NCI-H128 (cell line): ENCODE results near the gene BCAN.
A peak's percentile ranks its signal among the peaks of the same experiment; 100 is the strongest.
"Not testable (repeated sequence)": the region's sequence is repeated elsewhere in the genome, so short reads cannot be mapped to it uniquely, and the experiment has no call there.

ENCODE experiments used
- DNase-seq: peaks from one replicate; lab custom pipeline; 2025; ENCODE audit not compliant: unreplicated experiment; lab: John Stamatoyannopoulos, UW

The BCAN gene

GRCh38 chr1:156641761-156642264, at the start of gene BCAN:
TSS of gene BCAN (plus strand) at chr1:156642117. CDS start at chr1:156646055, 3,938 bp downstream.
- no peak for DNase-seq

DNA sequence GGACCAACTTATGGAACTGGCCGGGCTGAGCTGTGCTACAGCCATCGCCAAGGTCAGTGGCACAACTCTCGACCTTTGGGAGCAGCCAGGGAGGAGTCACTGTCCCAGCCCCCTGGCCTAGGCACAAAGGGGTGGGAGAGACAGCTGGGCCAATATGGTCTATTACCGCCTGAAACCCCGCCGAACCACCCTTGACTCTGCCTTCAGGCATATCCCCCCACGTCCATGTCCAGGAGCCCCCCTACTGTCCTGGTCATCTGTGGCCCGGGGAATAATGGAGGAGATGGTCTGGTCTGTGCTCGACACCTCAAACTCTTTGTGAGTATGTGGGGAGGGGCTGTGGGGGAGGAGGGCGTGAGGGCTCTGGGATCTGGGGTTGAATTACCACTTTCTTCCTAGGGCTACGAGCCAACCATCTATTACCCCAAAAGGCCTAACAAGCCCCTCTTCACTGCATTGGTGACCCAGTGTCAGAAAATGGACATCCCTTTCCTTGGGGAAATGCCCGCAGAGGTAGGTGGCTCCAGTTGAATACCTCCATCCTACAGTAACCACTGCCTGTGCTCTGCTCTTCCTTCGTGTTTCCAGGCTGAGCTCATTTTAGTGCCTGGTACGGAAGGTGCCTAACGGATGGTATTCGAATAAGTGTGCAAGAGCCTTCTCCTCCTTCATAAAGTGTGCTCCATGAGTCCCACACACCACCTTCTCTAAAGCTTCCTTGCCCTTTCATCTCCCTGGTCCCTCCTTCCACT, 49.6 kb upstream of the BCAN start:
- DNase-seq = no peak

DNA sequence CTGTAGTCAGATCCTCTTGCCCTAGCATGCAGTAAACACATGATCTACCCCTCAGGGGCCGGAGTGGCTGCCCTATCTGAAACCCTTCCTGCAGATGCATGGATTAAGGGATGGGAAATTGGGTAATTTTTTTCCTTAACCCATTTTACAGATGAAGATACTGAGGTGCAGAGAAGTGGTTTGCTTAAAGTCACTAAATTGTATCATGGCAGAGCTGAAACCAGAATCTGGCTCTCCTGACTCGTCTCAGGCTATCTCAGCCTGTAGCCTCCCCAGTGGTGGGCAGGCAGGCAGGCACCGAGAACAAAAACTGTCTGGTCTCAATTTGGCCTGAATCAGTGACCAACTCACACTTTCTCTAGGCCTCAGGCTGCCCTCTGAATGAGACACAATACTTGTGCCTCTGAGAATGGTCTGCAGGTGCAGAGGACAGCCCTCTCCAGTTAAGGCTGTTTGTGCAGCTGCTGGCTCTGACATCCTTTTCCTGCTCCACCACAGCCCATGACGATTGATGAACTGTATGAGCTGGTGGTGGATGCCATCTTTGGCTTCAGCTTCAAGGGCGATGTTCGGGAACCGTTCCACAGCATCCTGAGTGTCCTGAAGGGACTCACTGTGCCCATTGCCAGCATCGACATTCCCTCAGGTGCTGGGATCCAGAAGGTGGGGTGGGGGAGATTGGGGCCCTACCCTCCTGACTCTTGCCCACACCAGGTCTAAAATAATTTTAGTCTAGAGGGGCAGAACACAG, 48.8 kb upstream of the BCAN start:
- no peak for DNase-seq

DNA sequence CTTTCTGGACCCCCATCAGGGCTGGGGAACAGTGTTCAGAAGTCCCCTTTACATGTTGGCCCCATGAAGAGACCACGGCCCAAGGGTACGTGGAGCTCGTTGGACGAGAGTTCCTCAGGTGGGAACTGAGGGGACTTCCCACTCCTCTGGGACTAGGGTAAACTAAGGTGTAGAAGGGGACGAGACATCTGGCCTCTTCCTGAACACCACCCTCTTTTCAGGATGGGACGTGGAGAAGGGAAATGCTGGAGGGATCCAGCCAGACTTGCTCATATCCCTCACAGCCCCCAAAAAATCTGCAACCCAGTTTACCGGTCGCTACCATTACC, 48.3 kb upstream of the BCAN start:
- DNase-seq = no peak

DNA sequence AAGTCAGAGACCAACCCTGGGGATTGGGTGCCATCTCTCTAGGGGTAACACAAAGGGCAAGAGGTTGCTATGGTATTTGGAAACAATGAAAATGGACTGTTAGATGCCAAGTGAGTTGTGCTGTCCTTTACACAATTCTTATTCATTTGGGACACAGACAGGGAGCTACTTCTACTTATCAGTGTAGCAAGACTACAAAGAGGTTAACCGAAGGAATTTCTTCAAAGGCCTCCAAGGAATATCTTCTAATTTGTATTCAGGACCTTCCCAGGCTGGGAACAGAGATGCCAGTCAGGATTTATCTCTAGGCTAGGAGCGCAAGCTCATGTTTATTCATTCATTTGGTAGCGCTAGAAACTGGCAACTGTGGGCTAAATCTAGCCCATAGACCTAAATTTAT, 47.7 kb upstream of the BCAN start:
- DNase-seq = no peak

- DNase-seq = no peak
These were observed 46.9 kb upstream of the BCAN start for GRCh38 chr1:156595016-156595415.

- DNase-seq = no peak
These were observed 45.5 kb upstream of the BCAN start for GRCh38 chr1:156596426-156596825.

- DNase-seq = no peak
These were observed 43.8 kb upstream of the BCAN start for GRCh38 chr1:156598125-156598524.

GRCh38 chr1:156598731-156599432, 43.0 kb upstream of the BCAN start:
- DNase-seq = no peak

DNA sequence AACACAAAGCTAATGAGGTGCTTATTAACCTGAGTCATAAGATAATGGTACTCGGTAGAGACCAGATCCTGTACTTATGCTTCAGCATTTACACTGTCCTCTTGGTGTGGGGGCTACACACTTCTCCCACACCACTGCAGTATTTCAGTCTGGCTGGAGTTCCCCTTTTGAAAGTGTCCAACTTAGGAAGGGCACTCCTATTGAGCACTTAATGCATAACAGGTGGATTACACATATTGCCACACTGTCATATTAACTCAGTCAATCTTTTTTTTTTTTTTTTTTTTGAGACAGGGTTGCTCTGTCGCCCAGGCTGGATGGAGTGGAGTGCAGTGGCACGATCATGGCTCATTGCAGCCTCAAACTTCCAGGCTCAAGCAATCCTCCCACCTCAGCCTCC, 42.1 kb upstream of the BCAN start:
- no peak for DNase-seq

- DNase-seq = no peak
These were observed 41.2 kb upstream of the BCAN start for GRCh38 chr1:156600733-156601121.

GRCh38 chr1:156601122-156601830, 40.6 kb upstream of the BCAN start, which contains the start of gene GPATCH4:
TSS of gene GPATCH4 (minus strand) at chr1:156601479.
- peak; percentile 81 for DNase-seq

DNA sequence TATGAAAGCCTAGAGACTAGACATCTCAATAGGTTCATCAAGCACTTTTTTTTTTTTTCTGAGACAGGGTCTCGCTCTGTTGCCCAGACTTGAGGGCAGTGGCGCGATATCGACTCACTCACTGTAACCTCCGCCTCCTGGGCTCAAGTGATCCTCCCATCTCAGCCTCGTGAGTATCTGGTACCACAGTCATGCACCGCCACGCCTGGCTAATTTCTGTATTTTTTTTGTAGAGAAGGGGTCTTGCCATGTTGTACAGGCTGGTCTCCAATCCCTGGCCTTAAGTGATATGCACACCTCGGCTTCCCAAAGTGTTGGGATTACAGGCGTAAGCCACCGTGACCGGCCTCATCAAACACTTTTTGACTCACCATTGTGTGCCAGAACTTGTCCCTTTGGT, 40.0 kb upstream of the BCAN start:
- DNase-seq = no peak

- DNase-seq = no peak
These were observed 39.3 kb upstream of the BCAN start for GRCh38 chr1:156602557-156602993.

GRCh38 chr1:156607344-156607743, 34.6 kb upstream of the BCAN start:
- DNase-seq = not testable (repeated sequence)

- DNase-seq = peak; percentile 61
These were observed 33.8 kb upstream of the BCAN start for GRCh38 chr1:156608036-156608674.

- peak; percentile 10 for DNase-seq
These were observed 32.9 kb upstream of the BCAN start for GRCh38 chr1:156608981-156609380.

- not testable (repeated sequence) for DNase-seq
These were observed 31.8 kb upstream of the BCAN start for GRCh38 chr1:156610072-156610471.

GRCh38 chr1:156612666-156613065, 29.3 kb upstream of the BCAN start:
- DNase-seq = no peak

DNA sequence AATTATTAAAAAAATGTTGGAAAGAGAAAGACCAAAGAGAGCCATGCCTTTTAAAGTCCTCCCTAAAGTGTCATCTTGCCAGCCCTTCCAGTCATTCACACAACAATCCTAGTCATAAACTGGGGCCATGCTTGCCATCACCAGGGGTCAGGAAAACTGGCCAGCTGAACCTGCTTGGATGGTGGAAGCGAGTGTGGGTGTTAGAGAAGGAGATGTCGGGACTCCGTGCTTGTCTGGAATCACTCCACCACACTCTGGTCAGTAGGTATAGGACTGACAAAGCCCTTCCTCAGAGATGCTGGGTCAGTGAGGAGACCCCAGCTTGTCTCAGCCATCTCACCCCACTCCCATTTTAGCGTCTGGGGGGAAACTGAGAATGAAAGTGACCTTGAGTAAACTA, 26.0 kb upstream of the BCAN start:
- DNase-seq = no peak

DNA sequence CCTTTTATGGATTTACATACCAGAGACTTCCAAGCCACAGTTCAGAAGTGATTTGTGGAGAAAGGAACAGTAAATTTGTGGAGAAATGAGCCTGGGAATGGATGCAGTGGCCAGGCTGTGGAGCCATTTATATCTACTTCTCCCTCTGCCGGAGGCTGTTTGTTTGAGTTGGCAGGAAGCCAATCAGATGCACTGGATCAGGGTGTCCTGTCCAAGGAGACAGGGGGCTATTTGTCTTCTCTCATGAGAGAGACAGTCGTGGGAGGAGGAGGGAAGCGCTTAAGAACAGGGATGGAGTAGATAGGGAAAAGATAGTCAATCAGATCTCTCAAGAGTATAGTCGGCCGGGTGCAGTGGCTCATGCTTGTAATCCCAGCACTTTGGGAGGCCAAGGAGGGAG, 25.5 kb upstream of the BCAN start:
- no peak for DNase-seq
